ENCODE data around the gene NODAL.

Gene NODAL

GRCh38 chr10:70472799-70473454 lies 31.4 kb upstream of the NODAL start:
- TF ChIP-seq, protein P1, sequence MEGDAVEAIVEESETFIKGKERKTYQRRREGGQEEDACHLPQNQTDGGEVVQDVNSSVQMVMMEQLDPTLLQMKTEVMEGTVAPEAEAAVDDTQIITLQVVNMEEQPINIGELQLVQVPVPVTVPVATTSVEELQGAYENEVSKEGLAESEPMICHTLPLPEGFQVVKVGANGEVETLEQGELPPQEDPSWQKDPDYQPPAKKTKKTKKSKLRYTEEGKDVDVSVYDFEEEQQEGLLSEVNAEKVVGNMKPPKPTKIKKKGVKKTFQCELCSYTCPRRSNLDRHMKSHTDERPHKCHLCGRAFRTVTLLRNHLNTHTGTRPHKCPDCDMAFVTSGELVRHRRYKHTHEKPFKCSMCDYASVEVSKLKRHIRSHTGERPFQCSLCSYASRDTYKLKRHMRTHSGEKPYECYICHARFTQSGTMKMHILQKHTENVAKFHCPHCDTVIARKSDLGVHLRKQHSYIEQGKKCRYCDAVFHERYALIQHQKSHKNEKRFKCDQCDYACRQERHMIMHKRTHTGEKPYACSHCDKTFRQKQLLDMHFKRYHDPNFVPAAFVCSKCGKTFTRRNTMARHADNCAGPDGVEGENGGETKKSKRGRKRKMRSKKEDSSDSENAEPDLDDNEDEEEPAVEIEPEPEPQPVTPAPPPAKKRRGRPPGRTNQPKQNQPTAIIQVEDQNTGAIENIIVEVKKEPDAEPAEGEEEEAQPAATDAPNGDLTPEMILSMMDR (IDR thresholded peaks at IDR 0.05), result no peak

GRCh38 chr10:70466951-70467350 lies 25.5 kb upstream of the NODAL start:
- TF ChIP-seq, protein P1 (IDR thresholded peaks at IDR 0.05), result no peak

DNA sequence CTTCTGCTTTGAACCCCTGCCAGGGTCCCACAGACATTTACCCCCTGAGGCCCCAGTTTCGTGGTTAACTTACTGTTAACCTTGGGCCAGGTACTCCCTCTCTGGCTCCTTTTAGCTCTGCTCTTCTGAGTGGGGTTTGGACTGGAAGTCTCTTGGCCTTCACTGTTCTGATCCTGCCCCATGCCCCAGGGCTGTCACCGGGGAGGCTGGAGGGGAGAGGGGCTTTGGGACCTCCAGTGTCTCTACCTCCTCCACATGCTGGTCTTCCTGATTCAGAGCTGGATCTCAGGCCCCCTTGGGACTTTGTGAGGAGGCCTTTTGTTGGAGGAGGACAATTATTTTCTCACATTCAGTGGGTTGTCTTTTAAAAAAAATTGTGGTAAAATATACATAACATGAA lies 24.4 kb upstream of the NODAL start:
- TF ChIP-seq, protein P1 (IDR thresholded peaks at IDR 0.05), result no peak

DNA sequence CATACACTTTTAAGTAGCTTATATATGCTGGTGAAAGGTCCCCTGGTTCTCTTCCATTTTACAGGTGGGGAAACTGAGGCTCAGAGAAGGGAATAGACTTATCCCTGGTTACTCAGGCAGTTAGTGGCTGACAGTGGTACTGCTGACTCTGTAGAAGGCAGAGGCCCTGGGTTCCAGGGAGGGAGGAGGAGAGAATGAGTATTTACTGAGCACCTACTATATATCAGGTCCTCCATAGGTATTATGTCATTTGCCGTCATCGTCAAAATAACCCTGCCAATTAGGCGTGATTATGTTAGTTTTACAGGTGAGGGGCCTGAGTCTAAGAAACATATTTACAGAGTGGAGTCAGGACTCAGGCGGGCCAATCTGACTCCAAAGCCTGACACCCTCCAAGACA lies 23.8 kb upstream of the NODAL start:
- TF ChIP-seq, protein P1 (IDR thresholded peaks at IDR 0.05), result no peak

- TF ChIP-seq, protein P1 (IDR thresholded peaks at IDR 0.05), result no peak
These were observed 21.0 kb upstream of the NODAL start for GRCh38 chr10:70462349-70462984.

GRCh38 chr10:70461397-70462348 lies 20.2 kb upstream of the NODAL start:
- TF ChIP-seq, protein P1 (IDR thresholded peaks at IDR 0.05), result peak; percentile 88

DNA sequence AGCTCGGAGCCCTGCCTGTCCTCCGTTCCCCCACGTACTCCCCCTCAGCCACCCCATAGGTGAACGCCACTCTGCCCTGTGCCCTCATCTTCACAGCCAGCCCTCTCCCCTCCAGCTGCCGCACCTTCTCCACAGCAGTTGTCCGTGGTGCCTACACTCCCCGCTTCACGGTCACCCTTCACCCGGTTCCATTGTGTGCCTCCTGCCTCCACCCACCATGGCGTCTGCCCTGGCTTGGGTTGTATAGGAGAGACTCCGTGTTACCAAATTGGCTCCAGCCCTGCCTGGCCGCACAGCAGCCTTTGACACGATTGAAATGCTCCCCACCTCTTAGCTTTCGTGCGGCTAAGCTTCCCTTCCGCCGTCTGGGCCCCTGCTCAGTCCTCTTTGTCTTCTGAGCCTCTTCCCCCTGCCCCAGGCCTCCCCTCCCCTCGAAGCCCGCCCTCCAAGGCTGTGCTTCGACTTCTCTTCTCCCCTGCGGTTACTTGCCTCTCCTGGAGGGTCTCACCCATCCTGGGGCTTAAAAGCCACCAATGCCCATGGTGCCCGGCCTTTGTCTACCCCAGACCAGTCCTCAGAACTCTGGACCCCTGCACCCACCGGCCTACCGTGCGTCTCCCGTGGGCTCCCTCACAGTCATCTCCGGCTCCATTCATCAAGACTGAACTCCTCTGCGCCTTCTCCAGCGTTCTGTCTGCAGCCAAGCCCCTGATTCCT lies 18.5 kb upstream of the NODAL start:
- TF ChIP-seq, protein P1 (IDR thresholded peaks at IDR 0.05), result no peak

All from LNCAP (cell line).